Measurements from ENCODE around the gene LRP6.

LRP6 gene

DNA sequence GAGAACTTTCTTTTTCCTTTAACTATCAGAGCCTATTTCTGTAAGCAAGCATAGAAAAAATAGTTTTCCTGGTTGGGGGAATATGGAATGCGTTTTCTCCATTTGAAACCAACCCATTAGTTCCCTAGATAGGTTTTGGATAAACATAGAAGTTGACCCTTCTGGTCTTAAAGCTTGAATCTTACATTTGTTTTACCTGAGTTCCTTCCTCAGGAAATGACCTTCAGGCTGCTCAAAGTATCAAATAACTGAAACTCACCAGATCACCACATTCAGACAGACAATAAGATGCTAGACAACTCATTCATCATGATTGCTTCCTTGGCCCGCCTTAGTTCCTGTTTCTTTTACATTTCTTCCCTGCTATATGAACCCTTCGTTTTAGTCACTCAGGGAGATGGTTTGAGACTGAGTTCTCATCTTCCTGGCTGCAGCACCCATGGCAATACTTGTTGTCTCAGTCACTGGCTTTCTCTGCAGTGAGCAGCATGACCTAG lies 52.2 kb downstream of the LRP6 start:
- DNase-seq (ENCODE audit: low read depth): peak; percentile 10

DNA sequence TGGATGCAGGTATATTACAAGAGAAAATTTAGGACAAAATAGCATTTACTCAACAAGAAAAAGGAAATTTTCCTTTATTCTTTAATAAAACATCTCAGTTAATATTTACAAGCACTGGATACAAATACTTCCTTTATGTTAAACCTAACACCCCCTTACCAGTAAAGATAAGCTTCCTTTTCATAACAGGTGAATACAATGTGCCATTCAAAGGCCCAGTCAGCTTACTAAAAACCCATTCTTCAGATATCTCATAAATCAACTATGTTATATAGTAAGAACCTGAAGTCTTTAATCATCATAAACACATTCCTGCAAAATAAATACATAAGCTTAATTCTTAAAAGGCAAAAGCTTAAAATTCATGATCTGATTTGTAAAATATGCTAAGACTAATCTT lies 52.6 kb downstream of the LRP6 start:
- DNase-seq (ENCODE audit: low read depth): no peak

DNA sequence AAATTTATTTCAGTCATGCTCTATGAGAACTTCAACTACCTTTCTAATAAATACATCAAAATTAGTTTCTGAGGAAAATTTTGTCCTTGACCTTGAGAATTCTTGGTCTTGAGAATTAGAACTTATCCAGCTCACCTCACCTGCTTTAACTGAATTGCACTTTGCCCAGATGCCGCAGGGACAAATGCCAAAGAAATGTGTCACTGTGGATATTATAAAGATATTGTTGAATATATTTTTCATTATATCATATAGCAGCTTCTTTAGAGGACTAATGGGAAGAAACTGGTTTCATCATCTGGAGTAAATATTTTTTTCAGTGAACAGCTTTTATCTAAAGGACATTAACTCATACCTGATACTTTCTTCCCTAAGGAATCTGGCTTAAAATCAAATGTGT lies 54.1 kb downstream of the LRP6 start:
- no peak for DNase-seq (ENCODE audit: low read depth)

DNA sequence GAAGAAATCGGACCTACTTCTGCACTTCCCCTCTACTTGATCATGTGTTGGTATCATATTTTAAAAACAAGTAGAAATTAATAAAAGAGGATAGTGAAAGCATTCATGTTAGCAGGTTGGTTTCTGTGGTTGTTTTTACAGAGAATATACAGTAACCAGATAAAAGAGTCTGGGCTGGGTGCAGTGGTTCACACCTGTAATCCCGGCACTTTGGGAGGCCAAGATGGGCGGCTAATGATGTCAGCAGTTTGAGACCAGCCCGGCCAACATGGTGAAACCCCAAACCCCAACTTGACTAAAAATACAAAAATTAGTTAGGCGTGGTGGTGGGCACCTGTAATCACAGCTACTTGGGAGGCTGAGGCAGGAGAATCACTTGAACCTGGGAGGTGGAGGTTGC lies 55.9 kb downstream of the LRP6 start:
- no peak for DNase-seq (ENCODE audit: low read depth)

DNA sequence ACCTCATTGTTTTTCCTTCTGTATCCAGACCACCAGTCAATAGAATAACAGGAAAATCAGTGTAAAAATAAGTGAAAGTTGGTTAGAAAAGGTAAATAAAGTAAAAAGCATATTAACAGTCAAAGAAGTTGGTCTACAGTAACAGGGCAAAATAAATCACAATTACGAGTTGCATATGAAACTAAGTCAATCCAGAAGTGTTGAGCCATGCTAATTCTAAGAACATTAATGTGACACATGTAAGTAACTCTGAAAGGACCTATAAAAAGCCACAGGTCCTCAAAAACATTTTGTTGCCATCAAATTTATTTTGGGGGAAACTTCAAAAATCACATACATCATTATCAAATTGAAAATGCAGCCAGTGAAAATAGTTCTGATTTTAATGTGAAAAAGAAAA lies 56.4 kb downstream of the LRP6 start:
- DNase-seq (ENCODE audit: low read depth): no peak

DNA sequence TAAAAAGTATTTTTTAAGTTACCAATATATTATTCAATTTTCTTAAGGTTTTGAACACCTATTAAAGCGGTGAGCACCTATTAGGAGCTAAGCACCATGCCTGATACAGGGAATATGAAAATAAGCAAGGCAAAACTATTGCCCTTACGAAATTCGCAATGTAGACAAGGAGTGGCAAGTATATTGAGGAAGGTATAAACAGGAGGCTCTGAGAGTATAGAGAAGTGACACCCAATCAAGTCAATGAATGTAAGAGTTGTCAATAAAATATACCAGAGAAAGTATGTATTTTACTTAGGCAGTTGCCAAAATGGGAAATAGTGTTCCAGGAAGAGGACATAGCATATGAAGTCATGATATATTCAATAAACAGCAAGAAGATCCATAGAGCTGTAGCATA lies 57.2 kb downstream of the LRP6 start:
- no peak for DNase-seq (ENCODE audit: low read depth)

DNA sequence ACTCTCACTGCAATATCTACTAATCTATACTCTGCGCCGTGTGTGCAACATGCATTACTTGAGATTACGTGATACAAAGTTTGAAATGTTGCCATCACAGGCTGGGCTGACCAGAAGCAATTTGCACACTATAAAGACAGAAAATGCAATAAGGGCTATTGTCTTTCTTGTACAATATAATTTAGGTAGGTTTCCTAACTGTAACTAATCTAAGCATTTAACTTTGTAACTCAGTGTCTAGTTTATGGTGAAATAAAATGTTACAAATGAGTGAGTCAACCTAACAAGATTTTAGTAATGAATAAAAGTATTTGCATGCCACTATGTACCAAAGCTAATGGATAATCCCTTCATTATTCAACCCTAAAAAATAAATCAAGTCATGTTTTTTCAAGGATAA lies 57.8 kb downstream of the LRP6 start:
- DNase-seq (ENCODE audit: low read depth): no peak

DNA sequence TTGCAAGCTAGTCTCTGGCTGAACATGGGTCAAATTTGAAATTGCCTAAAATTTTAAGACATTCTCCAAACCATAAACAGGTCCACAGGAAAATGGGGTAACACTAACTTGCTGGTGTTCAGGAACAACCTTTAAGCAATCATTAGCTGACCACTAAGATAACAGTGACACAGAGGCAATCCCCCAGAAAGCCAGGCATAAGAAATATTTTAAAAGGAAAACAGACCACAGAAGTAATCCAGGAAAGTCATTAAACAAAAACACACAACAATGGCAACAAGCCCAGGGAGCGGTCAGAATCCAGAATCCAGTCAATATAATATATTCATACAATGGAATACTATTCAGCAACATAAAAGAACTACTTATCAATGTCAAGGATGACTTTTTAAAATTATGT lies 59.1 kb downstream of the LRP6 start:
- no peak for DNase-seq (ENCODE audit: low read depth)

DNA sequence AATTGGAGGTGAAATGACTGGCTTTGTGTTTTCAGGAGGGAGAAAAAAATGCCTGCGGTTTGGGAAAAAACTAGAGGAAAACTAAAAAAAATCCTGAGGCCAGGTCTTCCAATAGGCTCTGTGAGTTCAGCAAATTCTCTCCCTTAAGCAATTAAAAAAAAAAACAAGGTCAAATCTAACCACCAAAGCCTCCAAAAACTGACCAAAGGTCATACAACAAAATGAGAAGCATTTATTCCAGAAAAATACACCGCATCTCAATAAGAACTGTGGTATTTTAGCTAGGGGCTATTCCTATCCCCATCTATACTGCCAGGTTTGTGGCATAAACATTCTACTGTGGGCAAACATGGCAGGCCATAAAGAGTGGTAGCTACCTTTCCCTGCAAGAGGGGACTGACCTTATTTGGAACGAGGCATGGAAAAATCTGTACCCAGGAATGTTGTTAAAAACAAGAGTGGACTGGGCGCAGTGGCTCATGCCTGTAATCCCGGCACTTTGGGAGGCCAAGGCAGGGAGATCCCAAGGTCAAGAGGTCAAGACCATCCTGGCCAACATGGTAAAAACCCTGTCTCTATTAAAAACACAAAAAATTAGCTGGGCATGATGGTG lies 60.0 kb downstream of the LRP6 start:
- DNase-seq (ENCODE audit: low read depth): no peak

DNA sequence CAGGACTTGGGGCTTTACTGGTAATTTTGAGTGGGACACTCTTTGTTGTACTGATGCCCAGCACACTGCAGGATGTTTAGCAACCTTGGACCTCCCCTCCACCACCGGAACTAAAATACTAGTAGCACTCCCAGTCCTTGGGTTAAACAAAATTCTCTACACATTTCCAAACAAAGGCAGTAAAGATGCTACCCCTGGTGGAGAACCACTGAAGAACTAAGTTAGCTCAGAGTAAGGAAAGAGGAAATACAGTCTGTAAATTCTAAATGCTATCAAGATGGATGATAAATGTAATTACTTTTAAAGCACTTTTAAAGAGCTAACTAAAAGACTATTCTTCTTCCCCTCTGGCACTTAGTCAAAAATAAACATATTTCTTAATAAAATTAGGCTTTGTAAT lies 64.1 kb downstream of the LRP6 start:
- no peak for DNase-seq (ENCODE audit: low read depth)

DNA sequence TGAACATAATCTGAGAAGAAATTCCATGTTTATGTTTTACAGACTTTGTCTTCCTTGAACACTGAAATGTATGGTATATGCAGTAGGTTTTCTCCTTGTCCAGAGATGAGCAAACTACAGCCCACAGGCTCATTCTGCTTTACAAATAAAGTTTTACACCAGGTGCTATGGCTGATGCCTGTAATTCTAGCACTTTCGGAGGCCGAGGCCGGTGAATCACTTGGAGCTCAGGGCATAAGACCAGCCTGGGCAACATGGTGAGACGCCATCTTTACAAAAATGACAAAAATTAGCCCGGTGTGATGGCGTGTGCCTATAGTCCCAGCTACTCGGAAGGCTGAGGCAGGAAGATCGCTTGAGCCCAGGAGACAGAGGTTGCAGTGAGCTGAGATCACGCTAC lies 64.7 kb downstream of the LRP6 start:
- DNase-seq (ENCODE audit: low read depth): no peak

DNA sequence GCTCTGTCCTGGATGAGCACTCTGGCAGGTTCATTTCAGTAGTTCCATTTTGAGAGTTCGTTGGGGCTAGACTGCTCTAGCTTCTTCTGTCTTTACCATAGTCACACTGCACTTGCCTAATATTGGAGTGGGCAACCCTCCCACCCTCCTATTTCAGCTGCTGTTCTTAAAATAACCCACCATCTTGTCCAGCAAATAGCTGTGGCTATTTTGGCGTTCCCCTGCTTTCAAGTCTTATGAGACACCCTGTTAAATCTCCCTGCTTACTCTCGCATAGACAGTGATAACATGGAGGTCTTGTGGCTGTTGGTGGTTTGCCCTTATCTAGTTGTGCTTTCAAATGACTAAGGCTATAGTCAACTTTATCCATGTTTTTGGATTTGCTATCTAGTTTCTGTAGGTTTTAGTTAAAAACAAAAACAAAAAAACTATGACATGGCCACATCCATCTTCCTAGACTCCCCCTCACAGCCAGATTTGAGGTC lies 65.5 kb downstream of the LRP6 start:
- DNase-seq (ENCODE audit: low read depth): no peak

DNA sequence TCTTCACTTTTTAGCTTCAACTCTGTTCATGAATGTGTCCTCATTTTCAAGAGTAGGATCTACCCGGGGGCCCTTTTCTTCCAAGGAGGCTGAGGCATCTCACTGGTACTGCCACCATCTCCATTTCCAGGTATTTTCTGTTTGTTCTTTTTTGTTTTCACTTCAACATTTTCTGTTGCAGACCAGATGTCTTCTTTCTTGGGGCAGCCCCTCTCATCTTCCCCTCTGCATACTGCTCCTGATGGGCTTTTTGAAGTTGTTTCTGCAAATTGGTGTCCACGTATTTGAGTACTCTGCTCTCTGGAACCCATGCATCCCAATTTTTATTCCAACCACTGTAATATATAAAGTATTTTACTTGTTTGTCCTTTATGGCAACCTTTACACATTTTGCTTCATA lies 66.5 kb downstream of the LRP6 start:
- DNase-seq (ENCODE audit: low read depth): no peak

DNA sequence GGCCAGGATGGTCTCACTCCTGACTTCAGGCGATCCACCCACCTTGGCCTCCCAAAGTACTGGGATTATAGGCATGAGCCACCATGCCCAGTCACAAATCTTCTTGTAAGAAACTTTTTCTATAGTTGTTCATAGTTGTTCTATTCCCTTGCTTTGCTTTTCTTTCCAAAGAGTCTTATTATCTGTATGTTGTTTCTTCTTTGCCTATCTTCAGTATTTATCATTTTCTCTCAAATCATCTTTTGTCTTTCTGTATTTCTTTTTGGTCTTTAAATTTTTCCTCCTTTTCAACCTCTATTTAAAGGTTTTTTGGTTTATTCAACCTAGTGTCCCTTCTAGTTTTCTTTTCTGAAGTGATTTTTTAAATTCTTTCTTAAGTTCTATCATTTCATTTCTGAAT lies 68.7 kb downstream of the LRP6 start:
- DNase-seq (ENCODE audit: low read depth): no peak

DNA sequence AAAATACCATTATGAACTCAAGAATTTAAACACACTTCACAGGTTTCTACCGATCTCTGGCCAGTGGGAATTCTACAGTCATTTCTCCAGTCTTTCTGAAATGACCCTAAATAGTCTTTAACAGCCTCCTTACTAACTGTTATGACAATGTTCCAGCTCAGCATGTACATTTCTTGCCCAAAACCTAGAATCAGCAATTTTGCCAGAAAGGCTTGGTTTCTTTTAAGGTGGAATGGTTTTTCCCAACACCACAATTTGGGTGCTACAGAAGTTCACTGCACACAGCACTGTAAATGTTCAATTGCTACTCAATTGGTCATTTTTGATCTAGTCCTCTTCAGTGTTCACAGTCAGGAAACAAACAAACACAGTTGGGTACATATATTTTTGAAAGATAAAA lies 69.7 kb downstream of the LRP6 start:
- DNase-seq (ENCODE audit: low read depth): no peak

DNA sequence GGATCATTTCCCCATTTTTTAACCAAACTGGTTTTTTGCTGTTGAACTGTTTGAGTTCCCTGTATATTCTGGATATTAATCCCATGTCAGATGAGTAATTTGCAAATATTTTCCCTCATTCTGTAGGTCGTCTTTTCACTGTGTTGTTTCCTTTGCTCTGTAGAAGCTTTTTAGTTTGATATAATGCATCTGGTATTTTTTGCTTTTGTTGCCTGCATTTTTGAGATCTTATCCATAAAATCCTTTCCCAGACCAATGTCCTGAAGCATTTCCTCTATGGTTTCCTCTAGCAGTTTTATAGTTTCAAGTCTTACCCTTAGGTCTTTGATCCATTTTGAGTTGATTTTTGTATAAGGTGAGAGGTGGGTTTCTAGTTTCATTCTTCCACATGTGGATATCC lies 71.3 kb downstream of the LRP6 start:
- DNase-seq (ENCODE audit: low read depth): no peak

DNA sequence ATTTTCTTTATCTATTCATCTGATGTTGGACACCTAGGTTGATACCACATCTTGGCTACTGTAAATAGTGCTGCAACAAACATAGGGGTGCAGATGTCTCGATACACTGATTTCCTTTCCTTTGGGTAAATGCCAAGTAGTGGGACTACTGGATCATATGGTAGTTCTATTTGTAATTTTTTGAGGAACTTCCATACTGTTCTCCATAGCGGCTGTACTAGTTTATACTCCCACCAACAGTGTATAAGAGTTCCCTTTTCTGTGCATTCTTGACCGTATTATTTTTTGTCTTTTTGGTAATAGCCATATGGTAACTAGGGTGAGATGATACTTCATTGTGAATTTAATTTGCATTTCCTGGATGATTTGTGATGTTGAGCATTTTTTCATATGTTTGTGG lies 71.8 kb downstream of the LRP6 start:
- DNase-seq (ENCODE audit: low read depth): no peak

DNA sequence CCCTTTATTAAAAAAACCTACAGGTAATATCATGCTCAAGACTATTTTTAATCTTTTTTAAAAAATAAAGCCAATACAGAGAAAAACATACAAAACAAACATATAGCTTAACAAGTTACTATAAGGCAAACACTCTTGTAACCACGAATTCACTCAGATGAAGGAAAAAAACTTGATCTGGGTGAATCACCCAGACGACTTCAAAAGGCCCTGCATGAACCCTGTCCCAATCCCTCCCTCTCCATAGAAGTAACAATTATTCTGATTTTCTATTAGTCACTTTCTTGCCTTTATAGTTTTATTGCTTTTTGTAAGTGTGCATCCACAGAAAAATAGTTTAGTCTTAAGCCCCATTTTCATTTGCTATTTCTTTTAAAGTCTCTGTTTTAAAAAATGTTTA lies 72.6 kb downstream of the LRP6 start:
- DNase-seq (ENCODE audit: low read depth): peak; percentile 33

DNA sequence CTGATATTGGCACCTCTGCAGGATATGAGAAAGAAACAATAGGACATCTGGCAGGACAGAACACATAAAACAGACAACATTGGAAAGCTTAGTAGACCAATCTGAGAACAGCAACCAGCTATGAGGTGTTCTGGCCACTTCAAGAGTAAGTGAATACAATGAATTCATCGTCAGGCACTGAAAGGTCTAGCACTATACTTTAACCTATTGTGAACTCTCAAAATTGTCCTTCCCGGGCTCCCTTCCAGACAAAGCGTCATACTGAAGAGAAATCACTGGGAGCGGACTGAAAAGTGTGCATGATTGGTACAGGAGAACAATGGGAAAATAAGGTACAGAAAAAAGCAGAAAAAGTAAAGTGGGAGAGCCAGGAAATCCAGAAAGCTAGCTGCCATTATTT lies 75.8 kb downstream of the LRP6 start:
- DNase-seq (ENCODE audit: low read depth): no peak

DNA sequence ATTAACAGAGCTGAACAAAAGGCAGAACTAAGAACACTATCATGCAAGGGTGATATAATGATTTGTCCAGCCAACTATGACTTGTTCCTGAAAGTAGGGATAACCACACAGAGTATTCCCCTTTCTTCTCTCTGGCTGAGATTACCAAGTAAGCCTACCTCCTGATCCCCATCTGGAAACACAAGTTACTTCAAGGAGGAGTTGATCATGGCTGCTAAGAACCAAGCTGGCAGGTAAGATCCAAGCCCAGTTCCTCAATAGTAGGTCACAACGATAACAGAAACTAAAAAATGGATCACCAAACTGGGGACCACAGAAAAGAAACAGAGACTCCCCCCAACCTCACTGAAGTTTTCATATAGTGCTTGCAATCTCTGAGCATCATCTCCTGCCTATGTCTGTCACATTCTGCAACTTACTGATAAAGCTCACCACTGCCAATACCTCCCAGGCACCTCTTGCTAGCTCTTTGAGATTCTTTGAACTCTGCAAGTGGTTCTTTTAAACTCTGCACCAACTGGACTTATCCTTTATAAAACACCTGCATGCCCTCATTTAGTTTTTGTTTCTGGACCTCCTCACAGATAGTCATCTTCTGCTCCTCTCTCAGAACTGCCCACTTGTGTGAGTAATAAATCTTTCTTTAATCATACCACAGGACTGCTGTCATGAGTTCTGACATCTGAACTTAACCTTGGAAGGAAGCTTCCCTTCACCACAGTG lies 76.6 kb downstream of the LRP6 start:
- DNase-seq (ENCODE audit: low read depth): no peak

DNA sequence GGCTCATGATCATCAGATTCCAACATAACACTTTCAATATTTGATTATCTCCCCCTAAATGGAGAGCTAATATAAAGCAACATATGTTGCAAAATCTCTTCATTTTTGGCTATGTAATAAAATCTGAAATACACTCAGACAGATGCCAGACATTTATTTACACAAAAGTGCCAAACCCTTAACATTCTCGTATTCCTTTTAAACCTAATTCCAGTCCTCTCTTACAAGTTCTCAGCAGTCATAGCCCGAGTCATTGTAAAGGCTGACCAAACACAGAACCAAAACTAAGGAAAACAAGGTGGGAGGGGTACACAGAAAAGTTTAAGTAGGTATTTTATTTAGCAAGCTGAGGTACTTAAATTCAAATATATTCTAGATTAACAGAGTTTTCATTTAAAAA lies 81.4 kb downstream of the LRP6 start:
- DNase-seq (ENCODE audit: low read depth): no peak

DNA sequence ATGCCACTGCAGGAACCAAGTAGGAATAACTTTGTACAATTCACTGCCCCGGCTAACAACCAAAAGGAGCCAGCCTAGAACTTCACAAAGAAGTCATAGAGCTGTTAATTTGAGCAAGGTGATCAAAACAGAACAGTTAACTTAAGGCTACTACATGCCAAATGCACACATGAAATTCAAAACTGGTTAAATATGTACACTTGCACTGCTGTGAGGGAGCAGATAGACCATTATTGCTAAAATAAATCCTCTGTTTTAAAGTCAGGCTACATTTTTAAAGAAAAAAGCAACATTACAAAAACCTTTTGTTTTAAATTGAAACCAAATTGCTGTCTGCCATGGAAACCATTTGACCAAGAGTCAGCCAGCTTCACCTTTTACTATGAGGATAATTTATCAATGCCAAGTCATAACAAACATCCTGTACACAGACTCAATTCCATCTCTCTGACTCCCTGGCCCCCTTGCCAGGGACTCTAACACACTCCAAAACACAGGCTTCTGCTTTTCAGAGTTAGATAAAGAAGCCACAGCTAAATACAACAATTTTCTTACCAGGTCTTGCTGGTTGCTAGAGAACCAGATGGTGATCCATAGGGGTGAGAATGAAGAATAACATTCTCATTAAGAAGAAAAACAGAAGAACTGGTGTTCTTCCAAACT lies 84.0 kb downstream of the LRP6 start:
- DNase-seq (ENCODE audit: low read depth): peak; percentile 29

DNA sequence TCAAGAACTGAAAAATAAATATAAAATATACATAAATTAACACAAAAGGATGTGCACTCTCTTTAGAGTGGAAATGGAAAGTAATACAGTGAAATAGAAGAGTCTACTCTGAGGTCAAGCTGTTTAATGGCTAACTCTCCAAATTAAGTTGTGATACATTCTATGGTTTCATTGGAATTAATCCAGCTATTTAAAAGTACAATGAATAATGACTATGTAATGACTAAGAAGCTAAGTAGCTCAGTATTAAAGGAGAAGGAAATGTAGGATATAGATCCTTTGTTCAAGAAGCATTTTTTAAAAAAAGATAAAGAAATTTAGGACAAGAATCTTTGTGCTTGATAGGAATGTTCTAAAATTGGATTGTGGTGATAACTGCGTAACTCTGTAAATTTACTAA lies 85.3 kb downstream of the LRP6 start:
- DNase-seq (ENCODE audit: low read depth): peak; percentile 12
